Loucy (cell line): Measurements from ENCODE around the gene NCKIPSD.

Experiments used
- H2AFZ ChIP-seq: fragments of 200-600 bp; sonication (generic); 2 replicates; pipeline ENCODE4 v1.6.0; 2016; ENCODE audit warnings: antibody characterized with exemption, mild to moderate bottlenecking, low read length, moderate library complexity
- H3F3A ChIP-seq: fragments of 200-600 bp; 2 replicates; pipeline ENCODE4 v1.6.0; 2016; ENCODE audit warnings: antibody characterized with exemption, low read depth, mild to moderate bottlenecking
- H3K27me3 ChIP-seq: fragments of 200-600 bp; sonication (generic); 2 replicates; pipeline ENCODE4 v1.6.1; 2014; ENCODE audit warnings: low read length, mild to moderate bottlenecking; ENCODE audit not compliant: insufficient read depth, poor library complexity, severe bottlenecking
- H3K36me3 ChIP-seq: fragments of 200-600 bp; sonication (generic); 2 replicates; pipeline ENCODE4 v1.6.1; 2016; ENCODE audit warnings: low read length; ENCODE audit not compliant: insufficient read depth
- H3K4me1 ChIP-seq: fragments of 200-600 bp; sonication (generic); 2 replicates; pipeline ENCODE4 v1.5.1; 2014; ENCODE audit warnings: low read length, mild to moderate bottlenecking; ENCODE audit not compliant: insufficient read depth, poor library complexity, severe bottlenecking
- H3K4me2 ChIP-seq: fragments of 200-600 bp; sonication (generic); 2 replicates; pipeline ENCODE4 v1.6.0; 2014; ENCODE audit warnings: antibody characterized with exemption, low read length, low read depth, mild to moderate bottlenecking; ENCODE audit not compliant: poor library complexity, severe bottlenecking
- H3K4me3 ChIP-seq: fragments of 200-600 bp; sonication (generic); 2 replicates; pipeline ENCODE4 v1.5.1; 2014; ENCODE audit warnings: low read length, mild to moderate bottlenecking, mixed read lengths; ENCODE audit not compliant: poor library complexity, severe bottlenecking
- H3K79me2 ChIP-seq: fragments of 200-600 bp; sonication (generic); 2 replicates; pipeline ENCODE4 v1.6.1; 2014; ENCODE audit warnings: low read length; ENCODE audit not compliant: insufficient read depth
- H3K9ac ChIP-seq: fragments of 200-600 bp; sonication (generic); 2 replicates; pipeline ENCODE4 v1.6.0; 2014; ENCODE audit warnings: mild to moderate bottlenecking, low read depth, low read length, moderate library complexity; ENCODE audit not compliant: poor library complexity, severe bottlenecking
- H3K9me2 ChIP-seq: fragments of 200-600 bp; sonication (generic); replicated peaks from 2 replicates; pipeline ENCODE4 v1.6.1; 2016; ENCODE audit warnings: low read depth, low read length, mixed read lengths
- H3K9me3 ChIP-seq: fragments of 200-600 bp; sonication (generic); 2 replicates; pipeline ENCODE4 v1.6.1; 2014; ENCODE audit warnings: mild to moderate bottlenecking, antibody characterized with exemption, low read length, low read depth; ENCODE audit not compliant: insufficient read depth
- H4K20me1 ChIP-seq: fragments of 200-600 bp; sonication (generic); 2 replicates; pipeline ENCODE4 v1.6.0; 2014; ENCODE audit warnings: antibody characterized with exemption, low read length, mild to moderate bottlenecking; ENCODE audit not compliant: insufficient read depth, poor library complexity, severe bottlenecking
- CTCF ChIP-seq: fragments of 200-600 bp; sonication (generic); conservative IDR thresholded peaks from 2 replicates; pipeline ENCODE4 v1.5.1; 2014; ENCODE audit warnings: mild to moderate bottlenecking, antibody characterized with exemption, low read length
- EZH2phosphoT487 ChIP-seq: fragments of 200-600 bp; IDR thresholded peaks from 2 replicates; pipeline ENCODE4 v1.6.1; 2018; ENCODE audit warnings: antibody characterized with exemption, mild to moderate bottlenecking, moderate library complexity, borderline replicate concordance

The NCKIPSD gene

GRCh38 chr3:48664313-48664644 is 21.4 kb downstream of the NCKIPSD start:
- H3K4me2 ChIP-seq, result no peak overlapping the region
- H3K79me2 ChIP-seq, result no peaks in the 10 kb centered on the region
- no peaks in the 10 kb centered on the region for H4K20me1 ChIP-seq
- H3K27me3 ChIP-seq, result no peaks in the 10 kb centered on the region
- no peak overlapping the region for H2AFZ ChIP-seq
- no peak for TF ChIP-seq CTCF
- TF ChIP-seq EZH2phosphoT487, result no peak
- H3K4me1 ChIP-seq, result no peaks in the 10 kb centered on the region
- no peak overlapping the region for H3K4me3 ChIP-seq
- no peaks in the 10 kb centered on the region for H3K36me3 ChIP-seq
- H3K9me2 ChIP-seq, result no peaks in the 10 kb centered on the region
- no peaks in the 10 kb centered on the region for H3K9me3 ChIP-seq
- H3K9ac ChIP-seq, result no peak overlapping the region
- no peaks in the 10 kb centered on the region for H3F3A ChIP-seq

- Histone ChIP-seq H3K36me3 (no peaks in the 10 kb centered on the region), H3K27me3 (no peaks in the 10 kb centered on the region), H3K9me3 (no peaks in the 10 kb centered on the region), H2AFZ (no peak overlapping the region), H3K79me2 (no peaks in the 10 kb centered on the region), H4K20me1 (no peaks in the 10 kb centered on the region), H3K4me2 (no peak overlapping the region), H3F3A (no peaks in the 10 kb centered on the region), H3K4me1 (no peaks in the 10 kb centered on the region), H3K4me3 (no peak overlapping the region), H3K9ac (no peak overlapping the region), H3K9me2 (no peaks in the 10 kb centered on the region)
- TF ChIP-seq CTCF (no peak), EZH2phosphoT487 (no peak)
Observed at GRCh38 chr3:48663489-48664312, 22.0 kb downstream of the NCKIPSD start.

GRCh38 chr3:48662753-48663488 is 22.8 kb downstream of the NCKIPSD start, which contains the start of gene CELSR3:
Gene CELSR3 (minus strand): TSS chr3:48662886. CDS start chr3:48662634, 252 bp downstream.
- H3F3A ChIP-seq, result no peaks in the 10 kb centered on the region
- H3K9me2 ChIP-seq, result no peaks in the 10 kb centered on the region
- no peaks in the 10 kb centered on the region for H3K27me3 ChIP-seq
- no peak within 1 kb of the TSS for H2AFZ ChIP-seq
- H3K9me3 ChIP-seq, result no peaks in the 10 kb centered on the region
- H4K20me1 ChIP-seq, result no peaks in the 10 kb centered on the region
- H3K4me3 ChIP-seq, result no peak within 1 kb of the TSS
- TF ChIP-seq CTCF (no peak), EZH2phosphoT487 (no peak)
- no peaks in the 10 kb centered on the region for H3K79me2 ChIP-seq
- no peaks in the 10 kb centered on the region for H3K4me1 ChIP-seq
- H3K36me3 ChIP-seq, result no peaks in the 10 kb centered on the region
- H3K9ac ChIP-seq, result no peak within 1 kb of the TSS
- H3K4me2 ChIP-seq, result peak within 1 kb of the TSS; percentile 72
